ENCODE results near the gene C4orf54. TPM values are rescaled to one million over a fixed set of nuclear protein-coding genes. Genes with fewer than 3 reads are reported as not detected.

C4orf54 gene
- total RNA-seq, 4 donors from 2014 or later, result 30.6 to 68.3 (median 43.6) TPM

DNA sequence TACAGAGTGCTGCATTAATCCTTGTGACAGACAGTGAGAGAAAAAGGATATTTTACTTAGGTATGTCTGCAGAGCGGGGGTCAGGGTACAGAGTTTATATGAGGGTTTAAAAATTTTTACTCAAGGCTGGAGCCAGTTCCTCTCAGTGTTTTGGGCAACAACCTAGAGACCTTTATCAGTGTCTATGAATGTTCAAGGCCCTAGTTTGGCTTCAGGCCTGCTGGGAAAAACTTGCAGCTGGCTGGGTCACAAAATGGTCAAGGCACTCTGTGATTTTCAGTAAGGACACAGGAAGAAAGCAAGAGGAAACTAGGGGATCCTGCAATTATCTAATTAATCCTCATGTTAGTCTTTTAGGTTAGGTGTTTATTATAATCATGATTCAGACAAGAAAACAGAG, 10.8 kb upstream of the C4orf54 start:
- TF ChIP-seq, protein P1, sequence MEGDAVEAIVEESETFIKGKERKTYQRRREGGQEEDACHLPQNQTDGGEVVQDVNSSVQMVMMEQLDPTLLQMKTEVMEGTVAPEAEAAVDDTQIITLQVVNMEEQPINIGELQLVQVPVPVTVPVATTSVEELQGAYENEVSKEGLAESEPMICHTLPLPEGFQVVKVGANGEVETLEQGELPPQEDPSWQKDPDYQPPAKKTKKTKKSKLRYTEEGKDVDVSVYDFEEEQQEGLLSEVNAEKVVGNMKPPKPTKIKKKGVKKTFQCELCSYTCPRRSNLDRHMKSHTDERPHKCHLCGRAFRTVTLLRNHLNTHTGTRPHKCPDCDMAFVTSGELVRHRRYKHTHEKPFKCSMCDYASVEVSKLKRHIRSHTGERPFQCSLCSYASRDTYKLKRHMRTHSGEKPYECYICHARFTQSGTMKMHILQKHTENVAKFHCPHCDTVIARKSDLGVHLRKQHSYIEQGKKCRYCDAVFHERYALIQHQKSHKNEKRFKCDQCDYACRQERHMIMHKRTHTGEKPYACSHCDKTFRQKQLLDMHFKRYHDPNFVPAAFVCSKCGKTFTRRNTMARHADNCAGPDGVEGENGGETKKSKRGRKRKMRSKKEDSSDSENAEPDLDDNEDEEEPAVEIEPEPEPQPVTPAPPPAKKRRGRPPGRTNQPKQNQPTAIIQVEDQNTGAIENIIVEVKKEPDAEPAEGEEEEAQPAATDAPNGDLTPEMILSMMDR (IDR thresholded peaks at IDR 0.05 in 4 of 5, conservative IDR thresholded peaks at IDR 0.05 in 1 of 5), result no peak
- Histone ChIP-seq H3K4me3 (no peak overlapping the region), H3K27ac (no peak overlapping the region), H3K27me3 (no peaks in the 10 kb centered on the region), H3K9me3 (peaks cover 0 to 8% (median 0%) of the 10 kb centered on the region in 3 donors), H3K4me1 (no peaks in the 10 kb centered on the region), H3K36me3 (no peaks in the 10 kb centered on the region)
- DNase-seq (no peak), ATAC-seq (no peak)
- intact Hi-C loops (cut with DNase I; ENCODE audit: low total_unique reads), result no loop called here
- in situ Hi-C loops (cut with MboI; ENCODE audit: low sequenced_read_pairs in 4 of 4), result no loop called here

DNA sequence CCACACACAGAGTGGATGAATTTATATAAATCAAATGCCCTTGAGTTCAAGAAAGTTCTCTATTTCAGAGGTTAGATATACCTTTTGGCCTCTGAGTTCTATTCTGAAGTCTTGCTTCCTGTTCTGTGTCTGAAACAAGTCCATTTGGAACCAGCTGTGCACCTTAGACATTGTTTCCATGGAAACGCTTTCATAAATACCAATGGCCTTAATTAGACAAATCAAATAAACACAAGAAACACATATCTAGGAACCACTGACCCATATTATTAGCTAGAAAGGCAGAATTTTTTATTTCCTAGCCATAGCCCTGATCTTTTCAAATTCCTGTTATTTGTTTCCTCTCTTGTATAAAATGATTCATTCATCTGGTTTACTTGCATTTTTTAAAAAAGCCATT, 8.4 kb upstream of the C4orf54 start:
- Histone ChIP-seq H3K27ac (no peak overlapping the region), H3K4me3 (no peak overlapping the region), H3K4me1 (no peaks in the 10 kb centered on the region), H3K27me3 (no peaks in the 10 kb centered on the region), H3K36me3 (no peaks in the 10 kb centered on the region), H3K9me3 (no peaks in the 10 kb centered on the region)
- no peak for ATAC-seq
- TF ChIP-seq, protein P1 (IDR thresholded peaks at IDR 0.05 in 4 of 5, conservative IDR thresholded peaks at IDR 0.05 in 1 of 5), result no peak
- TF ChIP-seq POLR2A (IDR thresholded peaks at IDR 0.05), result no peak
- intact Hi-C loops (cut with DNase I; ENCODE audit: low total_unique reads) (no loop called here), in situ Hi-C loops (cut with MboI; ENCODE audit: low sequenced_read_pairs in 4 of 4) (no loop called here)
- no peak for DNase-seq

DNA sequence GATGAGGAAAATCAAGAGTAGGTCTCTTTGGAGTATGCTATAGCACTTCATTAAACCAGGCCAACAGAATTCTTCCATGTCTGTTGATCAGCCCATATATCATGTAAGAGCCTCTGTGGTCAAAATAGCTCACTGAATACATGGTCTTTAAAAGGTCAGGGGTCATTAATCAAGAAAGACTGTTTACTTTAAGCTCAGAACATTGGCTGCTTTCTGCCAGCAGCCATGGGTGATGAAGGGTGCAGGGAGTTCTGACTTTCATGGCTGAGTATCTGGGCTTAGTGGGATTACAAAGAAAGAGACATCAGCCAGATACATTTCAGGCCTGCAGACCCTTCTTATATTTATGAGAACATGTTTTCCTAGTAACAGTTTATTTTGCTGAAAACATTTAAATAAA, 7.1 kb upstream of the C4orf54 start:
- ATAC-seq, result no peak
- Histone ChIP-seq H3K27ac (no peak overlapping the region), H3K4me1 (no peaks in the 10 kb centered on the region), H3K36me3 (no peaks in the 10 kb centered on the region), H3K27me3 (no peaks in the 10 kb centered on the region), H3K4me3 (no peak overlapping the region), H3K9me3 (no peaks in the 10 kb centered on the region)
- in situ Hi-C loops (cut with MboI; ENCODE audit: low sequenced_read_pairs in 4 of 4) (no loop called here), intact Hi-C loops (cut with DNase I; ENCODE audit: low total_unique reads) (no loop called here)
- DNase-seq, result no peak
- TF ChIP-seq, protein P1 (IDR thresholded peaks at IDR 0.05 in 4 of 5, conservative IDR thresholded peaks at IDR 0.05 in 1 of 5), result no peak
- no peak for TF ChIP-seq POLR2A (IDR thresholded peaks at IDR 0.05)

DNA sequence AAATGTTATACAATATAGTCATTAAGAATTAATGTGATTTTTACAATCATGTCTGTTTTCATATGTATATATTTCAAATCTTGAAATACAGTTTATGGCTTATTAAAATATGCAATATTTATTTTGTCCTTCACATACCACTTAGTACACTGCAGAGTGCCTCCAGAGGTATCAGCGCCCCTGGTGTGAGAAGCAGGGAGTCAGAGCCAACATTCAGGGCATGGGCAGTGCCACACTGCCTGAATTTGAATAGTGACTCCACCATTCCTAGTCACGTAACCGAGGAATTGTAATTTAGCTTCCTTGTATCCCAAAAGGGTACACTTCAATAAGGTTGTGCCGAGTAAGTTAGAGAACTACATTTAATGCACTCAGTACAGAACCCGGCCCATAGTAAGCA, 4.3 kb upstream of the C4orf54 start:
- TF ChIP-seq POLR2A (IDR thresholded peaks at IDR 0.05), result no peak
- TF ChIP-seq, protein P1 (IDR thresholded peaks at IDR 0.05 in 4 of 5, conservative IDR thresholded peaks at IDR 0.05 in 1 of 5), result no peak

DNA sequence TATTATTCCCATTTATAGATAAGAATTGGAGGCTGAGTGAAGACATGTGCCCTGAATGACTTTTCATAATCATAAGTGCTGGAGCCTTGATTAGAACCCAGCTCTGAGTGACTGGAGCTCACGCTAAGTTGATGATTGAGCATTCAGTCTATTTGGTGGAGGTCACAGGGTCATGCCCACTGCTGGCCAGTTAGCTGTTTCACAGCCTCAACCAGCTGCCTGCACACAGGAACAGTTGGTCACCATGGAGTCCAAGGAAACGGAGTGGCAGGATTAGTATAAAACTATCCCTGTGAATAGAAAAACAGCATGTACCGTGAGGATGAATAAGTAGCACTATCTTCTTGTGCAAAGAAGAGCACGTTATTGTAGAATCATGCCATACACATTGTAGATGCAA, 1.0 kb upstream of the C4orf54 start:
- H3K27ac ChIP-seq, result peak overlapping the region; percentile 94 to 99 (median 98)

More for the DNA sequence above, 4.3 kb upstream of the C4orf54 start:
- in situ Hi-C loops (cut with MboI; ENCODE audit: low sequenced_read_pairs in 4 of 4), result no loop called here
- DNase-seq (no peak), ATAC-seq (no peak)
- H3K4me1 ChIP-seq, result peaks cover 21 to 23% of the 10 kb centered on the region in 2 donors
- no peak overlapping the region for H3K27ac ChIP-seq
- no peaks in the 10 kb centered on the region for H3K36me3 ChIP-seq
- H3K27me3 ChIP-seq, result no peaks in the 10 kb centered on the region
- intact Hi-C loops (cut with DNase I; ENCODE audit: low total_unique reads), result no loop called here
- H3K4me3 ChIP-seq, result no peak overlapping the region
- H3K9me3 ChIP-seq, result no peaks in the 10 kb centered on the region

More for the DNA sequence above, 1.0 kb upstream of the C4orf54 start:
- ATAC-seq (peak in 1 of 2 donors; percentile 30), DNase-seq (no peak)
- Histone ChIP-seq H3K4me1 (peaks cover 42 to 47% of the 10 kb centered on the region in 2 donors), H3K4me3 (no peak overlapping the region), H3K27me3 (no peaks in the 10 kb centered on the region), H3K36me3 (no peaks in the 10 kb centered on the region), H3K9me3 (no peaks in the 10 kb centered on the region)
- TF ChIP-seq, protein P1 (IDR thresholded peaks at IDR 0.05 in 4 of 5, conservative IDR thresholded peaks at IDR 0.05 in 1 of 5), result no peak
- TF ChIP-seq POLR2A (IDR thresholded peaks at IDR 0.05), result no peak
- intact Hi-C loops (cut with DNase I; ENCODE audit: low total_unique reads), result loop anchor here (2.0 to 10.0 kb wide), 5 partner anchors 18 to 724 kb away; partner anchors contain the start of gene H2AZ1
- in situ Hi-C loops (cut with MboI; ENCODE audit: low sequenced_read_pairs in 4 of 4), result loop anchor here in 2 of 4 donors (10.0 kb wide), 2 partner anchors 94 to 146 kb away; partner anchors contain the start of gene TRMT10A (in 2 of the 2)
